HG02588 (cell line): ENCODE measurements around the gene NENF.

Experiments used
- ATAC-seq: cut with Tn5 transposase; IDR thresholded peaks from one replicate; pipeline ENCODE4 v1.9.1; 2021; ENCODE audit warnings: mild to moderate bottlenecking, moderate library complexity; ENCODE audit not compliant: unreplicated experiment

The NENF gene

DNA sequence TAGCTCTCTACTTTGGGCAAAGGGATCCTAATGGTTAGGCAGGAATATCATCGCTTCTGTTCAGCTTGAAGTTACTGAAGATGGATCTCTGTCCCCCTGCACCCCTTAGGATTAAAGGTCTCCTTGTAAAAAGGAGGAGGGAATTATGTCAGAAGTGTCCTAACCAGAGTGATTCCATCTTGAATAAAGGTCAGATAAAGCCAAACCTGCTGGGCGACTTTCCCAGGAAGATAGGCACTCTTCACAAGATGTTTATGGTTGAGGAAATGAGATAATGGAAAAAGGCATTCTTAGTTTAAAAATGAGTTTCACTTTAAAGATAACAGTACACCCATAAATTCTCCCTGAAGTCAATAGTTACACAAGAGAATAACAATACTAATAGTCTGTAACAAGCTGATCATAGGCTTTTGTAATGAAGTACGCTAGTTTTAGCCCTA is 1.7 kb upstream of the NENF start:
- ATAC-seq = no peak

DNA sequence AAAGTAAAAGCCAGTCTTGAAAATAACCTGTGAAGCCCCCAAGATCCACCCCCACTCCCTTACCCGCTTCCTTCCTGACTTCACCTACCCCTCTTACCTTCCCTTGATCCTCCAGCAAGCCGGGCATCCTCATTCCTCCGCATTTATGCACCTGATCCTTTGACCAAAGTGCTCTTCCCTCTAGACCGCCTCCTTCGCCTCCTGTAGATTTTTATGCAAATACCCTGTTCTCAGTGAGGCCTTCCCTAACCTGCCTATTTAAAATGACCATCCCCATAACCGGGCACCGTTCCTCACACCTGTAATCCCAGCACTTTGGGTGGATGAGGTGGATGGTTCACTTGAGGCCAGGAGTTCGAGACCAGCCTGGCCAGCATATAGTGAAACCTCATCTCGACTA is 1.1 kb upstream of the NENF start:
- ATAC-seq = no peak

DNA sequence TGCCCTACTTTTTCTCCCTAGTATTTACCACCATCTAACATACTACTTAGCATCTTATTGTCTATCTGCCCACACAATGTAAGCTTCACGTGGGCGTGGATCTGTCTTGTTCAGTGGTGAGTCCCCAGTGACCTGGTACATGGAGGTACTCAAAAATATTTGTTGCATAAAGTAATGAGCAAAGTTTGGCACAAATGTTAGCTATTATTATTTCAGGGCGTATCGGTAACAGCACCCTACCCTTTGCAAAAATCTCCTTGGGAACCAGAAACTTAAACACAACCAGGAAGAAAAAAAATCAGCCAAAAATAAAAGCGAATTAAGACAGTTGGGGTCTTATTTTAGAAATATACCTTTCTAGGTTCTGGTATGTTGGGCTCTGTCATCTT is 454 bp upstream of the NENF start:
- ATAC-seq = no peak

DNA sequence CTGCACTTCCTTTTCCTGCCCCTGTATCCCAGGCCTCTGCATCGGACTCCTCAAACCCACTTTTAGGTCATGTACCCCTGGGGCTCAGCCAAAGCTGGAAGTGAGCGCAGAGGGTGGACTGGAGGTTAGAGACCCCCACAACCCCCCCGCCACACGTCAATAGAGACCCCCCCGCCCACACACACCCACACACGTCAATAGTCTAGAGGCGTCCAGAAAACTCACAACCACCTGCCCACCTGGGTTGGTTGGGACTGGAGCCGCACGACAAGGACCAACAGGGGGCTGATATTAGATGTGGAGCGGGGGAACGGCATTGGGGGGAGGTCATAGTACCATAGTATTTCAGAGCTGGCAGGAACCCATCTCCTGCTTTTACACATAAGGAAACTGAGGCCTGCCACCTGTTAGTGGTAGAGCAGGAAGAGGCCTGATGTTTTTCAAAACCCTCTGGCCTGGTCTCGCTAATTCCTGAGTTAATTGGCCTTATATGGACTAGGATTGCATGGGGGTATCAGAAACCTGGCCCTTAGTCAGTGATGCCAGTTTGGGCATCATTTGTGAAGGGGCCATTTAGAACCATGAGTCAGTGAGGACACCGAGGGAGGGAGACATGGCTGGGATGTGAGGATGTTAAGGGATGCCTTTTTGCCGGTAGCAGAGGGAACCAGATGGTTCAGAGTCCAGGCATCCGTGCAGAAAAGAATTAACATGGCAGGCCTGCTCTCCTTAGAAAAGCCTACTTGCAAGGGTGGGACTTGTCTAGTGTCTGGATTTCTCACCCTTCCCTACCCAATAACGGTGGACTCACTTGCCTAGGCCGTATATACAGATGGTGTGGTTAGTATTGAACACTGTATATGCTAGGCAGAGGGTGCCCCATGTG is 1.1 kb downstream of the NENF start:
- no peak for ATAC-seq

DNA sequence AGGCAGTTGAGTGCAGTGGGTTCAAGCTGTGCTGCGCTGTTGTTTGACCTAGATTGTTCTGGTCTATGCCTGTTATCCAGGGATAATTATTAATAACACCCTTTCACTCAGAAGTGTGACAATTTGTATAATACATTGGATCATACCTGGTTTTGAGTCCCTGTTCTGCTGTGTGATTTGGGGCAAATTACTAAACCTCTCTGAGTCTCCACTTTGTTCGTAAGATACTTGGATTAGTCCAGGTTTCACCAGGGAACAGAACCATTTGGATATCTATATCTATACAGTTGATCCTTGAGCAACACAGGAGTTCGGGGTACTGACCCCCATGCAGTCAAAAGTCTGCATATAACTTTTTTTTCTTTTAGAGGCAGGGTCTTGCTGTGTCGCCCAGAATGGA is 2.3 kb downstream of the NENF start:
- ATAC-seq = no peak

DNA sequence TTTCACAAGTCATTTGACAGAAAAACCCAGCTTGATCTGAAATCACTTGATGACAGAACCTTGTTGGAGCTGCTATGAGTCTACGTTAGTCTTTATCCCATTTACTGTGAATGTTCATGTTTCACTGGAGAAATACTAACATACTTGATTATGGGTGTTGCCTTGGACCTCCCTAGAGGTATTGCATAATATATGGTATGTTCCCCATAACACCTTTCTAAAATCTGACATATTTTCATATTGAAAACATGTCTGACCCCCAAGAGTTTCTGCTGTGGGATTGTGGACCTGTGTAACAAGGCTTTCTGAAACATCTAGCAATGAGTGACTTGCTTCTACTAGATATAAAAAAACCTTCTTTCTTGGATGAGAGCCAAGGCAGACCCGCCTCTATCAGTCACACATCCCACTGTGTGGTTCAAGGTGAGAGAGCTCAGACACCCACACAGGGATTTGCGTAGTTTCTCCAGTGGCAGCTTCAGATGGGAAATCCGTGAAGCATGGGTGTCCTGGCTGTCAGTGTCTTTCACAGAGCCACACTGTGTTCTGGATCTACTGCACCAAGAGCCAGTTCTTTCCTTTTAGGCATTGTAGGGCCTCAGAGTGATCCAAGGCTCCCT is 4.6 kb downstream of the NENF start:
- no peak for ATAC-seq

DNA sequence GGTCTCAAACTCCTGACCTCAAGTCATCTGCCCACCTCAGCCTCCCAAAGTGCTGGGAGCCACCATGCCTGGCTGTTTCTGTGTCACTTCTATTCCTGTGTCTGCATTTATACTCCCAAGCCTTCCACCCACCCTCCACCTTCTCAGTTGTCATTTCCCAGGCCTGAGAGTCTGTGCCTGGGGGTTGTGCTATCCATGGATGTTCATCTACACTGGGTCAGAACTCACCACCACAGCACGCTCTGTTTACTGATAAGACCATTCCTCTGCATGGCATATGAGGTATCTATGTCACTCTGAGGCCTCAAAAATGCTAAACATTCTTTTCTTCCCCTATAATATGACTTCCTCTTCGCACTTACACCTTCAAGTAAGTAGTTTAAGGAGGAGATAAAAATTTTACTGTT is 6.1 kb downstream of the NENF start:
- ATAC-seq = no peak

DNA sequence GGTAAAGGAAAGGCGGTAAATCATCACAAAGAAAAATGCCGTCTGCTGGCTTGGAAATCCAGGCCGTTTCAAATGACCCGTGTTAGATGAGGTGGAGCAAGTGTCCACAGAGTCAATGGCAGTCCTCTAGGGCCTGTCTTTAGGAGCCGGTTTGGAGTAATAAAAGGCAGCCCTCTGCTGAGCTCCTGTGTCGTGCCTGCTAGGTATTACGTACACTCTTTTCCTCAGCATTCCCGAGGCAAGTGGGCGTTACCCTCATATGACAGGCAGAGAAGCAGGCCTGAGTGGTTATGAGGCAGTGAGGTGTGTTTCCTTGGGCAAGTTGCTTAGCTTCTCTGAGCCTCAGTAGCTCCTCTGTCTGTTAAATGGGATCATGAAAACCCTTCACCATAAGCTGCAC is 7.7 kb downstream of the NENF start:
- ATAC-seq = no peak

DNA sequence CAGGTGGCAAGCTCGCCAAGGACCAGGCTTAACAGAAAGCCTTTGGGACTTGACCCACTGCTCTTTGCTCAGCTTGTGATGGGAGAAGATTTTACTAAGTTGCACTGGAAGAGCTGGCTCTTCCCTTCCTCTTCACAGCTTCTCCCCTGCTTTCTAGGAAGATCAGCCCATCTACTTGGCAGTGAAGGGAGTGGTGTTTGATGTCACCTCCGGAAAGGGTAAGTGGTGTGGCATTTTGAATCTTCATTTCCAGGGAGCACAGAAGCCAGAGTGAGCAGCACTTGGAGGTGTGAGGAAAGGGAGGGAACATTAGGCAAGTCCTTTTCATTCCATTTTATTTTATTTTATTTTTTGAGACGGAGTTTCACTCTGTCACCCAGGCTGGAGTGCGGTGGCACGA is 9.7 kb downstream of the NENF start:
- no peak for ATAC-seq

DNA sequence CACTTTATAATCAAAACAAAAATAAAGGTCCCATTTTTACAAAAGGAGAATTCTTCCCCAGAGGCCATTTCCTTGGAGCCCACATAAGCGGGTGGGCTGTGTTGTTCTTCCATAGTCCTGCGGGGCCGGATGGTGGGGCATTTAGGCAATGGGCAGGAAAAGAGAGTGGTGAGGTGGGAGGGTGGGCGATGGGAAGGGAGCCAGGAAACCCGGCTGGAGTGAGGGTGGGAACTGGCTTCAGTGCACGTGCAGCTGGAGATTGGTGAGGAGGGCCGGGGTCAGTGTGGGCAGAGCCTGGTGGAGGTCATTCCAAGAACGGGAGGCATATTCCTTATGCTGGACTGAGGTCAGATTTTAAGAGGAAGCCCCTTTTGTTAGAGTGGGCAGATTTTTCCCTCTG is 13.6 kb downstream of the NENF start:
- no peak for ATAC-seq

DNA sequence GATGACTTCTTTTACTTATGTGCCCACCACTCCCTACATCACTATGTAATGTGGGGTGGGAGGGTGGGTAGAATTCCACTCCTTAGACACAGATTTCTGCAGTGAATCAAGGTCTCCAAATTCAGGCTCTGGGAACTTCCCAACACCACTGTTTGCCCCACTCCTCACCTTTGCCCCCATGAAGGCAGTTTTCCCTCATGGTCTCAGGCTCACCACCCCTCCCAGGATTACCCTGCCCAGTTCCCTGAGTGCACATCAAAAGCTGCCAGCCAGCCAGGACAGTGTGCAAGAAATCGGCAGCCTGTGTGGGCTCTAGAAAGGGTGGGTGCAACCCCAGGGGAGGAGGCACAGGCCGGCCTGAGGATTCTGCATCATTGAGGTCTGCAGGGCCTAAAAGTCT is 14.8 kb downstream of the NENF start:
- no peak for ATAC-seq

DNA sequence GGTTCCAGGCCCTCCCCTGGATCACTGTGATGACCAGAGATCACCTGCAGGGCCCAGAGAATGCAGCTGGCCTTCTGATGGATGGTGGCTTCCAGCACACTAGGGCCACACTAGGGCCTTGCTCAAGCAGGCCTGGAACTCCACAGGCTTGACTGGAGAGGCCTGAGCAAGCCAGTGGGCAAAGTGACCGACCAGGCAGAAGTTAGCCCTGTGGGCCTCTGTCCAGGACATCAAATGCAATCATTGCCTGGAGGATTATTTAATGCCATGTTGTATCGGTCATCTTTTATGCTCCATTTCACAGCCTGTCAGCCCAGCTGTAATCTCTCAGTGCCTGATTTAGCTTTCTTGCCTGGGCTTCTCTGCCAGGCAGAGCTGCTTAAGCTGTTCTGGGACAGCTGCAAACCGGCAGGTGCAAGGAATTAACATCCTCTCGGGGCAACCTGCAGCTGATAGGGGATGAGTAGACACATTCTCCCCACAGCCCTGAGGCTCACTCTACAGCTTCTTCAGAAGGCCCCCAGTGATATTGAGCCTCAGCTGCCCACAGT is 17.7 kb downstream of the NENF start:
- no peak for ATAC-seq

DNA sequence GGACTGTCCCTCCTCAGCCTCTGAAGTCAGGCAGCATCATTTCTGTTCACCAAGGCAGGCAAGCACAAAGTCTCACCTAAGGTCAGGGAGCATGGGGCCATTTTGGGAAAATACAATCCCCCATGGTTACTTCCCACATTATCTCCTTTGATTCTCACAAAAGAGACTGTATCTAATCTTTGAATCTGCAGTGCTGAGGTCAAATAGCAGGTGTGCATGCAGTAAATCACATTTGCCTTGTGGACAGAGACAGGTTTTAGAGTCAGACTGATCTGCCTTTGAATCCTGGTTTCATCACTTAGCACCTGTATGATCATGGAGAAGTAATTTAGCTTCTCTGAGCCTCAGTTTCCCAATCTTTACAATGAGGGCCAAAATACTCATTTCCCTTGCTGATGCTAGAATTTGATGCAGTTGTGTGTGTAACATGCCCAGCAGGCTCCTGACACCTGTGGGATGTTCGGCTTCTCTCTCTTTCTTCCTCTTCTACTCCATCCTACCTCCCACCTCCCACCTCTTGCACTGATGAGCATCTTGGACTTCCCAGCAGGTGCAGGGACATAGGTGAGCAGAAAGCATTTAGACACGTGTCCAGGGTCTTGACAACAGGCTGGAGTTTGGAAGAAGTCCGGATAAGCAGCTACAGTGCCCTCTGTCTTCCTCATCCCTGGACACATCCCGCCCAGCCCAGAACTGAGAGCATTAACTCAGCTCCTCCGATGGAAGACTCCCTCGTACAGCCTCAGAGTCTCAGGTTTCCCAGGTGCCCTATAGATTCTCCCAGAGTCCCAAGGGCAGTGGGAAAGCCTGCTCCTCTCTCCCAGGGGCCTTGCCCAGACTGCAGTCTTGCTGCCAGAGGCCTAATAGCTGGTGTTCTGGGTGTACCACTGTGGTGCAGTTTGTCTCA is 18.9 kb downstream of the NENF start:
- no peak for ATAC-seq

DNA sequence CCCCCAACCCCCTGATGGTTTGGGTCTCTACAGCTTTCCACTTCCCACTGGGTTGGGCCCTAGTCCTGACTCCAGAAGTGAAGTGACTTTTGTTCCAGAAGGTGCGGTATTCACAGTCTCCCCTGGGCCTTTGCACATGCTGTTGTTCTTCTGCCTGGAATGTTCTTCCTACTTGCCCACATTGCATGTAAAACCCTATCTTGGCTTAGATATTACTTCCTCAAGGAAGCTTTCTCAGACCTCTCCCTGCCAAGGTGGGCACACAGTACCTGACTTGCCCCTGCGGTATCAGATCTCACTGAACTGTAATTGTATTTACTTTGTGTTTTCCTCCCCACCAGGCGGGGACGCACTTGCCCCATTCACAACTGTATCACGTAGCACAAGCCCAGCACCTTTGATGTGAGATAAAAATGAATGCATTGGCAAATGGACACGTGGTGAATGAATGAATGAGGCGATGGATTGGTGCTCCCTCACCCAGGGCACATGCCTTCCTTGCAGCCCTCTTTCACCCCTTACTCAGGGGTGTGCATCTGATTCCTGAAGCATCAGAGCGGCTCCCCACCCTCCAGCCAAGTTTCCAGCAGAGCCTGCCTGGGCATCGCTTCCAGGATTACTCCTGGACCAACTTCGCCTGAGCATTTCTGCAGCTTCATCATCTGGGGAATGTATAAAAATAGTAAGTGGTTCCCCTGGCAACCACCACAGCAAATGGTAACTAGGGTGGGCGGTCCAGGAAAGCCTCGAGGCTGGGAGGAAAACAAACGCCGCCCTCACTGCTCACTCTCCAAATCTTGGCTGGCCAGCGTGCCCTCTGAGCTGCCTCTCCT is 19.8 kb downstream of the NENF start:
- ATAC-seq = no peak

DNA sequence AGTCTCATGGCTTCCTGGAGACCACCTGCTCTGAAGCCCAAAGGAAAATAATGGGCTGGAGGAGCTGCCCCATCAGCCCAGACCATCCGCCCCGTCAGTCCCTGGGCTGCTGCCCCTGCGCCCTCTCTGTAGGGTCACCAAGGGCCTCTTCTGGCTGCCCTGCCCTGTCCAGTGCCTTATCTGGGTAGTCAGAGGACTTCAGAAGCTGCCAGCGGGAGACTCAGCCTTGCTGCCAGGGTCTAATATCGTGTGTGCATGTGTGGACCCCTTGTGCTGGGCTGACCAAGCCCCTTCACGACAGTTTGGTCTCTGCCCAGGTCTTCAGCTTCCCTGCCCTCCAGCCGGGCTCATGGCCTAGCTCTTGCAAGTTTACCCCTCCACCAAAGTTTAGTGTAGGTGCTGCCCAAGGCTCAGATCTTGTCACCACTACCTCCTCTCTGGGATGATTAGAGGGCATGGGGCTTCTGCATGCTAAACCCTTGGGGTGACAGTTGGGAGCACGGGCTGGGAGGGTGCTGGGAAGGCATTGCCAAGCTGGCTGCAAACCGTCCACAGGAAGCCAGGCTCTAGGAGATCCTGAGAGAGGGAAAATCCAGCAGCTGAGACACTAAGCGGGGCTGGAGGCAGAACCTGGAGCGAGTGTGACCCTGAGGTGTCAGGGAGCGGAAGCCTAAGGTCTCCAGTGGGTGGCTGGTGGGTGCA is 20.6 kb downstream of the NENF start:
- ATAC-seq = no peak

DNA sequence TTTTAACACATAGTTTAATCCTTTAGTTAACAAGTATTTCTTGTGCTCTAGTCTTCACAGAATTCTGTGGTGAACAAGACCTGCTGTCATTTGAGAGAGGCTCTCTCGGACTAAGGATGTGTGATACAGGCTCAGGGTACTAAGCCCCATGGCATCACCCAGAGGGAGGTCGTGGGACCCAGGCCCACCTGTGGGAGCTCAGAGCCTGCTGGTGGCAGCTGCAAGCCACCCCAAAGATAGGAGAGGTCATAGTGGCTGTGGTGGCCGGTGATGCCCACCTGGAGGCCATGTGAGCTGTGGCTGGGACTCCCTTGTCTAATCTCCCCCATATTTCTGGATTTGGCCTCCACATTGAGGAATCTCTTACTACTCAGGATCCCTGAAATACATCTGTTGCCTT is 22.0 kb downstream of the NENF start:
- ATAC-seq = no peak

DNA sequence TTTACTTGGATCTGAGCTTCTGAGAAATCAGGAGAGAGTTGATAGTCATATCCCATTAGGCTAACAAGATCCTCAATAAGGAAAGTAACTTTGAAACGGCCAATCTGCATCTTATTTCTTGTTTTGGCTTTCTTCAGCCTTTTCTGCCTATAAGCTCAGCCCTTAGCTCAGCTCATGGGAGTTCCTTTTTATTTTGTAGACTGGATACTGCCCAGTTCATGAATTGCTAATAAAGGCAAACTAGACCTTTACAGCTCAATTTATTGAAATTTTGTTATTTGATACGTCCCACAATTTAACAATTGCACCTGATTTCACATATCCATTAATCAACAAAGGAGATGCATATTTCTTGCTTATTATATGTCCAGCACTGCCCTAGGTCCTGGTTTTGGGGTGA is 22.7 kb downstream of the NENF start:
- no peak for ATAC-seq

DNA sequence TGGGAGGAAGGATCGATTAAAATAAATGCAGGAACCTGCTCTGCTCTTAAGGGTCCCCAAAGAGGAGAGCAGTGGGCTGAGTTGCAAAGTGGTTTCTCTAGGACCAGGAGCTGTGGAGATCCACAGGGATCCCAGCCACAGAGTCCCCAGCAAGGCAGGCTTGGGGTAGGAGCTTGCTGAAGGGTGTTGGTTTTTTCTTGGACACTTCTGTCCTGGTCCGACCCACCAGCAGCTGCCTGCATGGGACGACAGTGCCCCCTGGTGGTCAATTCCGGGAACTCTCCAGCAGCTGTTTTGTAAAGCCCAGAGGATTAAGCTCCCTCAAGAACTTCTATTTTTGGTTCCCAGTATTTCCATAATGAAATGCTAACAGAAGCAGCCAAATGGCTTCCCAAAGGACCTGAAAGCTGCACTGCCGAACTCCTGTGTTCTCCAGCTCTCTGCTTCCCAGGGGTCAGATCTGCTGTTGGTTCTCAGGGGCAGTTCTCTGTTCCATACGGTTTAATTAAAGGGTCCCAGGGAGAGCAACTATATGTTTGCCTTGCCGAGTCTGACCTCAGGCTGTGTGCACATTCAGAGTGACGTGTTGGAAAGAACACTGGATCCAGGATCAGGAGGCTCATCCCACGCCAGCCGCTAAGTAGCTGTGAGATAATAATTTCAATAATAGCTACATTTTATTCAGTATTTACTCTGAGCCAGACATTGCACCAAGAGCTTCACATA is 23.2 kb downstream of the NENF start:
- ATAC-seq = no peak

DNA sequence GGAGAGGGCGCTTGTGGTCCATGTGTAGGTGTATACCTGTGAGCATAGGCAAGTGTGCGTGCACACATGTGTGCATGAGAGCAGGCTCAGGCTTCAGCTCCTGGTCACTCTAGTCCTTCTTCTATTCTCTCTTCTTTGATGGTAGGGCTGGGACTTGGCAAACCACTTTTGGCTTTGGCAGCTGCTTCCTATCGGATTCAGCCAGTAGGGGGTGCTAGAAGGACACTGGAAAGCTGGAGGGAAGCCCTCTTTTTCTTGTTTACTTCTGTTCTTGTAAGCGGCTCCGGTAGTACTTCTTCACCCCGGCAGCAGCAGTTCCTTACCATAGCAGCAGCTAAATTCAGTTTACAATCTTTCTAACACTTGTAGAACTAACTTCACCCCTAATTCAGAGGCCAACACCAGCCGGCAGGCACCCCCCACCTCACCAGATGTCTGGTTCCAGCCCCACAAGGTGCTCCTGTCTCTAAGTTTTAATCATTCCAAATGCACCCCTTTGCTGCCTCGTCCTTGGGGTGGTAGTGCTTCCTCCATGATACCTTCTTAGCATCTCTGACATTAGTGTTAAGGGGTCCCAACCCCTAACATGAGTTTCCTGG is 25.1 kb downstream of the NENF start:
- no peak for ATAC-seq
